ENCODE data around the gene KIF25.

The KIF25 gene

GRCh38 chr6:168020242-168020641 lies 22.8 kb downstream of the KIF25 start:
- no peak for DNase-seq

- no peak for DNase-seq
Observed at GRCh38 chr6:168021581-168021980, 24.1 kb downstream of the KIF25 start.

DNA sequence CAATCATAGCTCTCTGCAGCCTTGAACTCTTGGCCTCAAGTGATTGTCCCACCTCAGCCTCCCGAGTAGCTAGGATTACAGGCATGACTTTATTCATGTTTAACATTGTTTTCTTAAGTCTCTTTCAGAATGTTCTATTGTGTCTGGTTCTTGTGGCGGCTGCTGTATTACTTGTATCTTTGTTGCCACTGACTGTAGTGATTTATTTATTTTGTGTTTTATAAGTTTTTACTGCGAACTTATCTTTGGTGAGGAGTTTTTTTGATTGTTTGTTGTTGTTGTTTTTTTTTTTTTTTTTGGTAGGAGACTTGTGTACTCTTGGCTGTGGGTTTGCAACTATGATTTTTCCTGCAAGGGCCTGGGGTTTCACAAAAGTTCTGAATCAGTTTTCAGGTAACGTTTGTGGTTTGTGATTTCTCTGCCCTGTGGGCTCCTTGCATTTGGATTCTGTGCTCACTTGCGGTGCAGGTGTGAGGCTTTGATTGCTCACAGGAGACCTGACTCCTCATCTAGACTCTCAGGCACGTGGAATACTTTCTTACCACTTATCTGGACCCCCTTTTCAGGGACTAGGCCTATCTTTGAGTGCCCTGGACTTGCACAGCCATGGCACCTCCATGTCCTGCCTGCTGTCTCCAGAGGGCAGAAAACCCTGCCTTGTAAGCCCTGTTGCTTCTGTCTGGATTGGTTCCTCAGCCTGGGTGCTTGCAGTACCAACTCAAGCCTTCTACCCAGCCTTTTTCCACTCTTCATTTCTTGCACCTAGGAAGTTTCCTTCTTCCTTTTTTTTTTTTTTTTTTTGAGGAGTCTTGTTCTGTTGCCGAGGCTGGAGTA lies 25.2 kb downstream of the KIF25 start:
- DNase-seq: no peak

DNA sequence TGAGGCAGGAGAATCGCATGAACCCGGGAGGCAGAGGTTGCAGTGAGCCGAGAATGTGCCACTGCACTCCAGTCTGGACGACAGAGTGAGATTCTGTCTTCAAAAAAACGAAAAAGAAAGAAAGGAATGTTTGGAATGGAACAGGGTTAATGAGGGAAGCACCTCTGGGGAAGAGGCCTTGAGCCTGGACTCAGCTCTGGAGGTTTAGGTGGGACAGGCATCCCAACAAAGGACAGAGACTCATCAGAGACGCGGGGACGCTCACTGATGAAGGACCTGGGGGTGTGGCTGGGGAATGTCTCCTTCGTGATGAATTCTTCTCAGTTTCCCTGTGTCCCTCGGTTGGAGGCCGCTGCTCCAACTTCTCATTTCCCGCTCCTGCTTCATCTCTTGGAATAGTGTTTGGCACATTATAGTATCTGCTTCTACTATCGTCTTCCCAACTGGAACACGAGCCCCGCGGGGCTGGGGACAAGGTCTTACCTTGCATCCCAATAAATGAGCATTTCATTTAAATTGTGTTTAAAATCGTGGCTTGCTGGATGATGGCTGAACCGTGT lies 27.6 kb downstream of the KIF25 start:
- DNase-seq: no peak

- DNase-seq: no peak
Observed at GRCh38 chr6:168025831-168026710, 28.6 kb downstream of the KIF25 start.

DNA sequence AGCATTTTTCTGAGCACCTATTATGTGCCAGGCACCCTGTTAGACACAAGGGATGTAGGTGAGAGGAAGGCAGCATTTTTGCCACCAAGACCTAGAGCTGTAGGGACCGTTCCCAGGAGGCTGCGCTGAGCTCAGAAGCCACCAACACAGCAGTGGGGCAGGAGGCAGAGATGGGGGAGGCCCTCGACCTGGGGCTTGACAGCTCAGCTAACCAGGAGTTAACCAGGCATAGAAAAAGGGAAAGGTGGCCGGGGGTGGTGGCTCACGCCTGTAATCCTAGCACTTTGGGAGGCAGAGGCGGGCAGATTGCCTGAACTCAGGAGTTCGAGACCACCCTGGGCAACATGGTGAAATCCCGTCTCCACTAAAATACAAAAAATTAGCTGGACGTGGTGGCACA lies 29.5 kb downstream of the KIF25 start:
- DNase-seq: no peak

DNA sequence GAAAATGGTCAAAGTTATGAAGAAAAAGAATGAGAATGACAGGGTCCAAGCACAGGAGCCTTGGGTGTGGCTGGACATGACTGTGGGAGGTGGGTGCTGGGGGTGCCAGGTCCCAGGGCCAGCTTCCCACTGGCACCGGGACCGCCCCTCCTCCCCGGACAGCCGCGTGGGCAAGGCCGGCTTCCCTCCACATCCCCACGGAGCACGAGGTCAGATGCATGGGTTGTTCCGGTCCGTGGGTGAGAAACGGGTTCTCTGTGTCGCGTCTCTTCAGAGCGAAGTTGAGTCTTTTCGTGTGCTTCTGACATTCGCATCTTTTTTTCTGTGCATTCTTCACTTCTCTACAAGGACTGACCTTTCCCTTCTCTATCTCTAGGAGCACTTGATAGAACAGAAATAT lies 30.1 kb downstream of the KIF25 start:
- DNase-seq: no peak

DNA sequence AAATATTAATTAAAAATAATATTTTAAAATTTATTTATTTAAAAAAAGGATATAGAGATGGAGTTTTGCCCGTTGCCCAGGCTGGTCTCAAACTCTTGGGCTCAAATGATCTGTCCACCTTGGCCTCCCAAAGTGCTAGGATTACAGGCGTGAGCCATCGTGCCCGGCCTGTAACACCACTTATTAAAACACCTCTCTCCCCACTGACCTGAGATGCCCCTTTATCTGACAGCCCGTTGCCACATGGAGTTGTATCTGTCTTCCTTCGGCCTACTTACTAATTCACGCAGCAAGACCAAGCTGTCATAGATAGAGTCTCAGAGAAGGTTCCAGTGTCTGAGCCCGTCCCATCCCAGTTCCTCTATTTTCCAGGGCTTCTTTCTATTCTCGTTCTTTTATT lies 30.7 kb downstream of the KIF25 start:
- DNase-seq: no peak

- no peak for DNase-seq
Observed at GRCh38 chr6:168029459-168030217, 32.2 kb downstream of the KIF25 start.

DNA sequence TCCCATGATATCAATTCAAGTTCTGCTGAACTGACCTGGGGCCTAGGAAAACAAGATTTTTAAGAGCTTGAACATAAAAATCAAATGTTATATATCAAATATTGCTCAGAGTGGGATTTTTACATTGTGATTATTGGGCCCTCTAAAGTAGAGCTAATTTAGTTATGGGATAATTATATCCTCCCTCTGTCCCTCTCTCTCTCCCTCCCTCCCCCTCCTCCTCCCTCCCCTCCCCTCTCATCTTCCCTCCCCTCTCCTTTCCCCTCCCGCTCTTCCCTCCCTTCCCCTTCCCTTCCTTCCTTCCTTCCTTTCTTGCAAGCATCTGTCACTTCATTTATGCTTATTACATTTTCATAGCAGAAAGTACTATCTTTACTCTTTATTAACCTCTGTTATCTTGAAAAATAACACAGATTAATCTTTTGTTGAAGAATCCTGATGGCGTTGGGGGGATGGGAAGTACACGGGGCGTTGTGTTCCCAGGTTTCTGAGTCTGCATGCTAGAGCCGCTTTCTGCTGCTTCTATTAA lies 32.8 kb downstream of the KIF25 start:
- no peak for DNase-seq

- DNase-seq: no peak
Observed at GRCh38 chr6:168030908-168031307, 33.4 kb downstream of the KIF25 start.

DNA sequence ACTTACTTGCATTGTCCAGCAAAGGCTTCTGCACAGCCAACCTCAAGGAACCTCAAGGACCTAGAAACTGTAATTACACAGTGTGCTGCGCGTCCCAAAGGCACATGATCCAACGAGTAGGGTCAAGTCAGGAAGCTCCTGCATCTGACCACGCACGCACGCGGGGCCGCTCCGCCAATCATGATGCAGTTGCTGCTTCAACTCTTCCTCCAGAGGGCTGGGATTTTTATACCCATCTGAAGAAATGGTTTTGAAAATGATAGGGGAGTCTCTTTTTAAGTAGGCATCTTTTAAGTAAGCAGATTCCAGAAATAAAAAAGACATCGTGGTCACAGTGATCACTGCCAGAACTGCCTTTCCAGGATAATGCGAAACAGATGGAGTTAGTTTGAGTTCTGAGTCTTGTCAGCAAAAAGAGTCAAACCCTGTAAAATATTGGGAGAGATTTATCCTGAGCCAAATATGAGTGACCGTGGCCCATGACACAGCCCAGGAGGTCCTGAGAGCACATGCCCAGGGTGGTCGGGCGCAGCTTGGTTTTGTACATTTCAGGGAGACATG lies 34.0 kb downstream of the KIF25 start:
- no peak for DNase-seq

DNA sequence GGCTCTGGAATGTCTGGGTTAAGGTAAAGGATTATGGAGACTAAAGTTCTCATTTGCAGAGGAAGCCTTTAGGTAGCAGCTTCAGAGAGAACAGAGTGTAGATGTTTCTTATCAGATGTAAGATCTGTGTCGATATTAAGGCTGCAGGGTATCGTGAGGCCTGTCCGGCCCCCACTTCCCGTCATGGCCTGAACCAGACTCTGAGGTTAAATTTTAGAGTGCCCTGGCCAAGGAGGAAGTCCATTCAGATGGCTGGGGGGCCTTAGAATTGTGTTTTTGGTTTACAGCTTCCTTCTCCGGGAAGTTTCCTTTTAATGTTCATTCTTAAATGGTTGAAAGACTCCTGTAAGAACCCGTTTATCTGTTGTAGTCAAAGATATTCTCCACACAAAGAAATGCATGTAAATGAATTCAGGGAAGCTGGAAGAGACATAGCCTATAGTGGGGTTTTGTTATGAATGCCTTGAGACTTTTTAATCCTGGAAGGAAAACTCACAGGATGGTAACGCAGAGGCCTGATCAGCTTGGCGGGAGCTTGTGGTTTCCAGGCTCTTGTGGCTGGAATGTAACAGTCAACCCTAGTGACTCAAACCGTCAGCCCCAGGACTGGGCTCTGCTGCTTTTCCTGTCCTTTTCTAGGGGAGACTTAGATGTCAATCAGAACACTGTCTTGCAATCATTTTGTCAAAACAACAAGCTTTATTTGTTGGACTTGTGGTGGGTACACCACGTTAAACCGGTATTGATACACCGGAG lies 34.7 kb downstream of the KIF25 start:
- no peak for DNase-seq

- no peak for DNase-seq
Observed at GRCh38 chr6:168033791-168034190, 36.3 kb downstream of the KIF25 start.

DNA sequence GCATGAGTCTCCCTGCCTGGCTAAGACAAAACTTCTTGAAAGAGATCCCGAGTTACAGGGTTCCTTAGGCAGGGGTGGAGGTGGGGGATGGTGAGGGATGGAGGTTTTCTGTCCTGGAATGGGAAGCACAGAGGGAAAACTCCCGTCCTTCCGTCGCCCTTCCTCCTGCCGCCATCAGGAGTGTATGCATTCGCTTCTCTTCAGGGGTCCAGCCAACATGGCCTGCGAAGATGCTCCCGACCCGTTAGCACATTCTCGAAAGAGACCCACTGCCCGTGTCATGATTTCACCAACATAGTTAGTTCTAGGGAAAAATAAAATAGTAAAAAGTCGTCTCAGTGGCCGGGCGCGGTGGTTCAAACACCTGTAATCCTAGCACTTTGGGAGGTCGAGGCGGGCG lies 37.1 kb downstream of the KIF25 start:
- no peak for DNase-seq

- no peak for DNase-seq
Observed at GRCh38 chr6:168035098-168035660, 37.7 kb downstream of the KIF25 start.

DNA sequence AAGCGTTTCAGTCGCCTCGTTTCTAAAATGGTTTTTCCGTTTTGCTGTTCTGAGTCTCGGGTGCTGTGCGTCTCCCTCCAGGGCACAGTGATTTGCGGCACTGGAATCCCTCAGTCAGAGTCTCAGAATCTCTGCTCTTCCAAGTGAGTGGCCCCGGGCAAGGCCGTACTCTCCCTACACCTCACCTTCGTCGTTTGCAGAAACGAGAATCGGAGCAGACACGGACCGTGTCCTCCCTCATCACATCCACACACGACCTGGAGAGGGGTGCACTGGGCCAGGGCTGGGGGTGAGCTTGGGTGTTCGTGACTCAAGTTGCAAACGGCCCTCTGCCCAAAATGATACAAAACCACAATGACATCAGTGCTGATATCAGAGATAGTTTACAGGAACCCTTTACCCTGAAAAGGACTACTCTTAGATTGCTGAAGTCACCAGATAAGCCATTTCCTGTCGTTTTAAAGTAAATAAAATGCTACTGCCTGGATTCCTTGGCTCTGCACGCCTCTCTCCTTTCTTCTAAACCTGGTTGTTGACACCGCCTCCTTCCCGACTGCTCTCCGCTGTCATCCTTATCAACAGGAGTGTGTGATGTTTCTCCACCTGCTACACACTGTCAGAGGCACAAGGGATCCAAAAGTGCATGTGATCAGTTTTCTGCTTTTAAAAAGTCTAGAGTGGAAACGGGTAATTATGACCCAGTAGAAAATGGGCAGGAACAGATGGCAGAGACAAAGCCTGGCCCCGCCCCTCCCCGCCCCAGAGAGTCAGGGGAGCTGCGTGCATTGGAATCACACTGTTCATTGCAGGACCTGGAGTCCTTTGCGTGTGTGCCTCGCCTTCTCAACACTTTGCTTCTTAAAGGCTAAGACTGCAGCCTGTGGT lies 38.4 kb downstream of the KIF25 start:
- no peak for DNase-seq

GRCh38 chr6:168037242-168037641 lies 39.8 kb downstream of the KIF25 start:
- no peak for DNase-seq

DNA sequence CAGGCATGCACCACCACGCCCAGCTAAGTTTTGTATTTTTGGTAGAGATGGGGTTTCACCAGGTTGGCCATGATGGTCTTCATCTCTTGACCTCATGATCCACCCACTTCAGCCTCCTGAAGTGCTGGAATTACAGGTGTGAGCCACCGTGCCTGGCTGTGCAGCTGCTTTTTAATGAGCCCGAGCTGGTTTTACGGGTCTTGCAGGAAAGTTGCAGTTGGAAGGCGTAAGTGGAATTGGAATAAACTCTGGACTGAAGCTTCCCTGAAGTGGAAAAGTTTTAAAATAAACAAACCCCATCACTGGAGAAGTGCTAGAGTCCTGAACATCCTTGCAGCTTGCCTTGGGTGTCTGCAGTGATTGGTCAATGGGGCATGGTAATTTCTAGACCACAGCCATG lies 40.4 kb downstream of the KIF25 start:
- no peak for DNase-seq

DNA sequence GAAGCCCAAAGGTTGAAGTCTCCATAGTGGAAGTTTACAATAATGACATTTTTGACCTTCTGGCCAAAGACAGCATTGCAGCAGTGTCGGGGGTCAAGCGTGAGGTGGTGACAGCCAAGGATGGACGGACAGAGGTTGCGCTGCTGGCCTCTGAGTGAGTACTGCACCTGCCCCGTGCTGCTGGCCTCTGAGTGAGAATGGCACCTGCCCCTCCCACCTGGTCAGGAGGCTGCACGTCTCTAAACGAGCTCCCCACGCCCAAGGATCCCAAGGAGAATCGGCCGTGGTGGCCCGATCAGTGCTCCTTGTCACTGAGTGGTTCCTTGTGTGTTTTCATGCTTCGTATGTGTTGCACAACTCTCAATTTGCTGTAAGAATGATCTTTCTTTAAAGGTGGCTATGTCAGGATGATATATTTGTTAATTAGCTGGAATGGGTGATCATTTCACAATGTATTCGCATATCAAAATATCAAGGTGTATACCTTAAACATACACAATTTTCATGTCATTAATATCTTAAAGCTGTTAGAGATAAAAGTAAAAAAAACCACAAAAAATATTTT lies 41.2 kb downstream of the KIF25 start:
- DNase-seq: no peak
